Stimulated activated CD4-positive, alpha-beta T cell treated with anti-CD3 and anti-CD28 coated beads, TNF-alpha, amount 100 ng/mL, for 4 hours (primary cell): Measurements from ENCODE around the gene VTI1A.
A peak's percentile ranks its signal among the peaks of the same experiment; 100 is the strongest.
"Not testable (repeated sequence)": the region's sequence is repeated elsewhere in the genome, so short reads cannot be mapped to it uniquely, and the experiment has no call there.

Experiments
- DNase-seq, 3 experiments: peaks; one replicate each; pipeline ENCODE4 v3.0.0-alpha.2; 2020; ENCODE audit warnings: low read depth in 3 of 3

The VTI1A gene

GRCh38 chr10:112446855-112447619 lies at the start of gene VTI1A, which contains the start of gene ZDHHC6:
TSS of gene VTI1A (plus strand) at chr10:112447215. CDS start at chr10:112447374, 159 bp downstream.
TSS of gene ZDHHC6 (minus strand) at chr10:112446914. CDS start at chr10:112445436, 1,478 bp downstream.
- peak; percentile 60 to 62 (median 61) for DNase-seq

- DNase-seq: no peak
These were observed 49.4 kb upstream of the VTI1A start for GRCh38 chr10:112397592-112397991.

DNA sequence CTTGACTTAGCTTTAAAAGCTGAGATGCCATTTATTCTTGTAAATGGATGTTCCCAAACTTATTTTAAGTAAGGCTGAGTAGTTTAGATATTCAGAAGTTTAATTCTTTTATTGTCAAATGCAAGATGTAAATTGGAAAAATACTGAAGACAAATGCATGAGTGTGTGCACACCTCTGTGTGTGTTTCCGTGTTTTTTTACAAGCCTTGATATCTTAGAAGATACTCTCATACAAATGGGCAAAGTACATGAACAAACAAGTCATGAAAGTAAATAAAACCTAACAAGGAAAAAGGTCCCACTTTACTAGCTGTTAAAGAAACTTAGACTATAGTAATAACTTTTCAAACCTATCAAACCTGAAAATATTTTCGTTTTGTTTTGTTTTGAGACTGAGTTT lies 44.1 kb upstream of the VTI1A start:
- no peak for DNase-seq

- DNase-seq: no peak
These were observed 42.4 kb upstream of the VTI1A start for GRCh38 chr10:112404617-112405016.

DNA sequence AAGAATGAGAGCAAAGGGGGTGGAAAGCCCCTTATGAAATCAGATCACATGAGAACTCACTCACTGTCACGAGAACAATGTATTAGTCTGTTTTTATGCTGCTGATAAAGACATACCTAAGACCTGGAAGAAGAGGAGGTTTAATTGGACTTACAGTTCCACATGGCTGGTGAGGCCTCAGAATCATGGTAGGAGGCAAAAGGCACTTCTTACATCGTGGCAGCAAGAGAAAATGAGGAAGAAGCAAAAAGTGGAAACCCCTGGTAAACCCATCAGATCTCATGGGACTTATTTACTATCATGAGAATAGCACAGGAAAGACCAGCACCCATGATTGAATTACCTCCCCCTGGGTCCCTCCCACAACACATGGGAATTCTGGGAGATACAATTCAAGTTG lies 40.2 kb upstream of the VTI1A start:
- DNase-seq: not testable (repeated sequence)

DNA sequence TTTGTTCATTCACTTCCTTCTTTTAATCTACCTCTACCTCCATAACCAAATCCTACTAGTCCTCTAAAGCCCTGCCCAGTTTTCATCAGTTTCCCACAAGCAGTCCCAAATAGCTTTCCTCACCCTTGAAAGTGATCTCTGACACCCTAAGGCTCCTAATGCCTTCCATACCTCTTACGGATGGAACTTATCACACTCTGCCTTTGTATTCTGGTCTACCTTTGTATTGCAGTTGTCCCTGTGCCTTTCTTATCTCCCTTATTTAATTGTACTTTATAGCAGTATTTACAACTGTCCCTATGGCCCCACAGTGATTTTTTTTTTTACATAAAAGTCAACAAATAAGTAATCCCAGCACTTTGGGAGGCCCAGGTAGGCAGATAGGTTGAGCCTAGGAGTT lies 39.3 kb upstream of the VTI1A start:
- no peak for DNase-seq

- DNase-seq: no peak
These were observed 37.7 kb upstream of the VTI1A start for GRCh38 chr10:112409299-112409698.

- DNase-seq: no peak
These were observed 37.3 kb upstream of the VTI1A start for GRCh38 chr10:112409755-112410154.

GRCh38 chr10:112412696-112413095 lies 34.3 kb upstream of the VTI1A start:
- DNase-seq: no peak

DNA sequence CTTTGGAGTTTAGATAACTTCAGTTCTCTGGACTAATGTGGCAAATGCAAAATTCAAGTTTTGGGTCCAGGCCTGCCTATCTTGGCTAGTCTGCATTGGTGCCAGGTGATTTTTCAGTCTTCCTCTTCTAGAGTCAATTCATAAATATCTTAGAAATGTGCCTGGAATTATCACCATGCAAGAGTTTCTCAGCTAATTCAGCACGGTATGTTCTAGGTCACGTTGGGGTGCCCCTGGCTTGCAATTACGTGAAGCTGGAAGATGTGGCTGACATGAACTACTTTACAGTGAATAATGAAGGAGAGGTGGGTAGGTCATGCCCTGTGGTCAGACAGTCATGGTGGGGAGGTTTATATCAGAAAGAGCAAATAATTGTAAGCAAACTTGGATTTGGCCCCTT lies 25.3 kb upstream of the VTI1A start:
- no peak for DNase-seq

DNA sequence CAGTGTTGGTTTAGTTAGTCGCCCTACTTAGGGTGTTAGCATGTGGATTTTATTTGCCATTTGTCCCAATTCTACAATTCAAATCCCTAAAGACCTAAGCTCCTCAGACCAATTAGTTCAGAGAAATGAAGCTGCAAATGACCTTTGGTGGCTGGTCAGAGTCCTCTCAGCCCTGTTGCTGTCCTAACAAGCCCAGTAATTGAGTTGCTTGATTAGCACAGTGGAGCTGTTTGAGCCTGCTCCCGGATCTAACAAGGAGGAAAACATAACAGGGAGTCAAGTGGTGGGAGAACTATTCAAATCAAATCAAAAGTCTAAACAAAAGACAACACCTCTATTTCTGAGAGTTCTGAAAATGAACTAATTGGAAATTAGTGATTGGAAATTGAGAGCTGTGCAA lies 22.4 kb upstream of the VTI1A start:
- no peak for DNase-seq

- no peak for DNase-seq
These were observed 20.9 kb upstream of the VTI1A start for GRCh38 chr10:112426111-112426510.

- DNase-seq: no peak
These were observed 17.9 kb upstream of the VTI1A start for GRCh38 chr10:112429147-112429546.

GRCh38 chr10:112429654-112430230 lies 17.3 kb upstream of the VTI1A start:
- DNase-seq: no peak

DNA sequence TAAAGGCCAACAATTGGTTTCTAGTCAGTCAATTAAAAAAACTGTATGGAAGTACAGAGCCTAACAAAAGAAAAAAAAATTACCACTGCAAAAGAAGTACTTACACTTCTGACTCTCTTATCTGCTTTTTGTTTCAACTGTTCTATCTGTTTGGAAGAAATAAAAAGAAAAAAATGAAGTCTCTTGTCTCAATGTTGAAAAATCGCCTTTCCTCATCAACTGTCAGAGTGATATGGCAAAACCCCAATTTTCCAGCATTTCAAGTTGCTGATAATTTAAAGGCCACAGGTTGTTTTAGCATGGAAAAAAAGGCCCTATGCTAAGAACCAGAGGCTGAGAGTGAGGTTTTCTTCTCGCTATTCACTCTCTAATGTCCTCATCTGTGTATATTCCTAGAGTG lies 13.9 kb upstream of the VTI1A start:
- DNase-seq: no peak

DNA sequence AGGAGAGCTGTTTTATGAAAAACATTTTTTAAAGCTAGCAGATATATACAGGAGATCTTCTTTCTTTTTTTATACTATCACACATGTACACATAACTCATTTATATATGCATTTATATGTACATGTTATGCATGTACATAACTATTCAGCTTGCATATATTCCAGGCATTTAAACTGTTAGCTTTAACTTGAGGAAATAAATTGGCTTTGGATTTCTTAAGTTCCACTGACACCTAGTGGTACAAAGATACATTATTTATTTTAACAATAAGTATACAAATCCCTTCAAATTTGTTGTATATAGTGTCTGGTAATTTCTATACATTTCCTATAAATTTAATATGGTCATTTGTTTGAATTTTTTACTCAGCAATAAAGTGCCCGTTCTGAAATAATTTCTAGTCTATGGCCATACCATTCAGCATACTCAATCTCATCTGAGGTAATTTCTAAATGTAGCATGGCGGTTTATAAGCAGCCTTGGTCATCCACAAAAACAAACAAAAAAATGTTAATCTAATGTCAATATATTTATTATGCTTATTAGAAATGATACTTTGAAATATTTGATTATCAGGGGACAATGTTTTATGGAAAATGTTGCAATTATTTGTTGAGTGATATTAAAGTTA lies 11.9 kb upstream of the VTI1A start:
- no peak for DNase-seq

GRCh38 chr10:112438356-112438755 lies 8.7 kb upstream of the VTI1A start:
- no peak for DNase-seq

GRCh38 chr10:112441520-112441919 lies 5.5 kb upstream of the VTI1A start:
- no peak for DNase-seq

DNA sequence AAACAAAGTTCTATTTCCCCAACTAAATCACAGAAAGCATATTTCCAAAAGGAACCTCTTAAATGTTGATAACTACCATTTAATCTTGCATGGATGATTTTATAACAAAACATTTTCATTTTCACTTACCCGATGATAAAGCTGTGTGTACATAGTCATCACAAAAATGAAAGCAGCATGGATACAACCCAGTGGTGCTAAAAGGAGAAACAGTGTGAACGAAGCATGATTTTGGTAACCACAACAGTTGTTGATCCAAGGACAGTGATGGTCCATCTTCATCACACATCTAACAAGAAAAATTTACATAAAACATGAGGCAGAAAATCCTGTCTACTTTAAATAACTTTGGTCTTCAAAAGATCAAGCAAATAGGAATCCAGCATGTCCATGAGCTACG lies 5.0 kb upstream of the VTI1A start:
- DNase-seq: no peak

- DNase-seq: no peak
These were observed 760 bp upstream of the VTI1A start for GRCh38 chr10:112446055-112446854.

- no peak for DNase-seq
These were observed 559 bp downstream of the VTI1A start for GRCh38 chr10:112447620-112447928.

DNA sequence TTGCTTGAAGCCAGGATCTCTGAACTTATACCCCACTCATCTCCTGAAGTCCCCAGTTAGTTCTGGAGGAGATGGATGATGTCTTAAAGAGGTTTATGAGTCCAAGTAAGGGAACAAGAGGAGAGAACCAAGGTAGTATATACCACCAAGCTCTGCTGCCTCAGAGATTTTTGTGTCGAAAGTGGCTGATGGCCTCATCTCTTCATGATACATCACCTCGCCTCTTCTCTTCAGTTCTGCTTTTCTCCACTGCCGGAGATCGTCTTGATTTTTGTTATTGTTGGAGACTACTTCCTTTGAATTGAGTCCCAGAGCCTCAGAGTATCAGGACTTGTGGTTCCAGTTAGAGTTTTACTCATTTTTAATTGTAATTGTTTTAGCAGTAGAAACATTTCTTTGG lies 1.9 kb downstream of the VTI1A start:
- DNase-seq: no peak
